M059J (cell line): ENCODE measurements around the gene IRF2BP1. TPM values are rescaled to one million over a fixed set of nuclear protein-coding genes. Genes with fewer than 3 reads are reported as not detected.

Experiments
- DNase-seq: peaks from one replicate; pipeline ENCODE4 v3.0.0-alpha.2; 2012; ENCODE audit warnings: low read depth
- total RNA-seq: library from RNA; depleted of rRNA; stranded (reverse); fragments of >200 nt; shearing (Covaris generic); gene quantifications from 2 replicates; pipeline ENCODE4 v1.2.3, GENCODE V29; 2014; rRNA removed

The IRF2BP1 gene
- total RNA-seq, 1 experiment from 2014 or later: 29.4 TPM

- DNase-seq: no peak
These were observed 25.3 kb downstream of the IRF2BP1 start for GRCh38 chr19:45860359-45861259.

- no peak for DNase-seq
These were observed 31.7 kb downstream of the IRF2BP1 start for GRCh38 chr19:45854167-45854778.

GRCh38 chr19:45852983-45853382 lies 33.0 kb downstream of the IRF2BP1 start:
- no peak for DNase-seq

- peak; percentile 24 for DNase-seq
These were observed 33.7 kb downstream of the IRF2BP1 start for GRCh38 chr19:45852145-45852750.

- peak; percentile 11 for DNase-seq
These were observed 37.0 kb downstream of the IRF2BP1 start for GRCh38 chr19:45848922-45849321.

GRCh38 chr19:45847663-45848062 lies 38.3 kb downstream of the IRF2BP1 start:
- no peak for DNase-seq

- DNase-seq: no peak
These were observed 43.7 kb downstream of the IRF2BP1 start for GRCh38 chr19:45842198-45842597.

- DNase-seq: no peak
These were observed 51.0 kb downstream of the IRF2BP1 start for GRCh38 chr19:45834970-45835369.

Other genes with a start within 250 kb of the IRF2BP1 start
- 8.9 and 12.7 TPM in 2 replicates for gene EML2, start 246.7 kb downstream of the IRF2BP1 start, total RNA-seq
- 0.02 and 0.32 TPM in 2 replicates for gene GIPR, start 217.9 kb downstream of the IRF2BP1 start, total RNA-seq
- gene SNRPD2, start 194.2 kb downstream of the IRF2BP1 start, total RNA-seq: 294 and 342 TPM in 2 replicates
- gene QPCTL, start 193.5 kb downstream of the IRF2BP1 start, total RNA-seq: 12.8 and 25.3 TPM in 2 replicates
- 4.4 and 6.9 TPM in 2 replicates for gene FBXO46, start 155.2 kb downstream of the IRF2BP1 start, total RNA-seq
- gene MEIOSIN, start 152.7 kb downstream of the IRF2BP1 start, total RNA-seq: 0.25 TPM in 1 of 2 replicates, not detected in the other
- 8.7 and 14.8 TPM in 2 replicates for gene SIX5, start 116.9 kb downstream of the IRF2BP1 start, total RNA-seq
- gene DMPK, start 103.7 kb downstream of the IRF2BP1 start, total RNA-seq: 22.7 and 40.4 TPM in 2 replicates
- gene DMWD, start 93.3 kb downstream of the IRF2BP1 start, total RNA-seq: 16.0 and 38.2 TPM in 2 replicates
- gene RSPH6A, start 70.8 kb downstream of the IRF2BP1 start, total RNA-seq: not detected in 2 replicates
- gene SYMPK, start 23.0 kb downstream of the IRF2BP1 start, total RNA-seq: 35.9 and 36.5 TPM in 2 replicates
- gene FOXA3, start 21.8 kb downstream of the IRF2BP1 start, total RNA-seq: 0.27 TPM in 1 of 2 replicates, not detected in the other
- gene MYPOP, start 16.5 kb upstream of the IRF2BP1 start, total RNA-seq: 1.0 and 4.7 TPM in 2 replicates
- not detected in 2 replicates for gene NANOS2, start 28.6 kb upstream of the IRF2BP1 start, total RNA-seq
- gene NOVA2, start 87.7 kb upstream of the IRF2BP1 start, total RNA-seq: 0.10 TPM in 2 replicates
- 4.0 and 7.8 TPM in 2 replicates for gene CCDC61, start 109.3 kb upstream of the IRF2BP1 start, total RNA-seq
- gene PGLYRP1, start 136.9 kb upstream of the IRF2BP1 start, total RNA-seq: not detected in 2 replicates
- not detected in 2 replicates for gene IGFL4, start 154.9 kb upstream of the IRF2BP1 start, total RNA-seq
- not detected in 2 replicates for gene IGFL3, start 238.5 kb upstream of the IRF2BP1 start, total RNA-seq